K562 (cell line): ENCODE measurements around the gene ZNF865. TPM values are rescaled to one million over a fixed set of nuclear protein-coding genes. Genes with fewer than 3 reads are reported as not detected.
A peak's percentile ranks its signal among the peaks of the same experiment; 100 is the strongest.

Source experiments
- ATF2 ChIP-seq: sonication (generic); formaldehyde crosslinking; IDR thresholded peaks from 2 replicates; pipeline ENCODE4 v1.8.1; 2022; ENCODE audit warnings: missing genetic modification reagents
- DEAF1 ChIP-seq: fragments of 450-650 bp; formaldehyde crosslinking; IDR thresholded peaks from 2 replicates; pipeline ENCODE4 v1.4.0; 2020; ENCODE audit warnings: mild to moderate bottlenecking, moderate library complexity
- E2F3 ChIP-seq: fragments of 250-450 bp; sonication (Bioruptor Pico); IDR thresholded peaks from 2 replicates; pipeline ENCODE4 v1.4.0; 2020; ENCODE audit warnings: mild to moderate bottlenecking
- E2F5 ChIP-seq: sonication (generic); formaldehyde crosslinking; IDR thresholded peaks from 2 replicates; pipeline ENCODE4 v1.8.0; 2022; ENCODE audit warnings: mild to moderate bottlenecking, missing genetic modification reagents
- ESRRA ChIP-seq: fragments of 450-650 bp; IDR thresholded peaks from 2 replicates; pipeline ENCODE4 v1.6.1; 2014; ENCODE audit warnings: low read depth, mild to moderate bottlenecking, moderate library complexity, borderline replicate concordance
- ID3 ChIP-seq, 2 experiments: fragments of 250-450 bp in 1 of 2; fragments of 450-650 bp in 1 of 2; sonication (Bioruptor Pico) in 1 of 2; IDR thresholded peaks; 2 replicates each; pipeline versions ENCODE4 v1.6.1 to v1.8.0; 2016 to 2021; ENCODE audit warnings: mild to moderate bottlenecking in 2 of 2, moderate library complexity in 2 of 2, missing compliant biosample characterization in 1 of 2, missing genetic modification characterization in 1 of 2
- JUND ChIP-seq, 2 experiments: IDR thresholded peaks; 2 replicates in 1 of 2; 3 replicates in 1 of 2; pipeline ENCODE4 v1.6.1; 2011; ENCODE audit warnings: borderline replicate concordance in 2 of 2, low read depth in 2 of 2, low read length in 2 of 2, improper control_type of control experiment in 1 of 2, missing biosample characterization in 1 of 2, missing genetic modification characterization in 1 of 2, missing genetic modification reagents in 1 of 2
- KDM2B ChIP-seq: fragments of 250-450 bp; sonication (Bioruptor Pico); IDR thresholded peaks from 2 replicates; pipeline ENCODE4 v1.8.0; 2021; ENCODE audit warnings: mild to moderate bottlenecking, moderate library complexity
- KLF13 ChIP-seq: fragments of 450-650 bp; IDR thresholded peaks from 2 replicates; pipeline ENCODE4 v1.6.1; 2016; ENCODE audit warnings: missing genetic modification characterization, low read depth, mild to moderate bottlenecking, missing compliant biosample characterization, moderate library complexity, borderline replicate concordance
- MBD1 ChIP-seq: fragments of 250-450 bp; sonication (Bioruptor Pico); IDR thresholded peaks from 2 replicates; pipeline ENCODE4 v1.8.0; 2022; ENCODE audit warnings: inconsistent platforms
- NBN ChIP-seq: fragments of 450-650 bp; IDR thresholded peaks from 2 replicates; pipeline ENCODE4 v1.6.1; 2016; ENCODE audit warnings: low read depth, mild to moderate bottlenecking
- PRDM10 ChIP-seq: fragments of 450-650 bp; IDR thresholded peaks from 2 replicates; pipeline ENCODE4 v1.6.1; 2018; ENCODE audit not compliant: partially characterized antibody
- RB1 ChIP-seq: fragments of 450-650 bp; IDR thresholded peaks from 2 replicates; pipeline ENCODE4 v1.6.1; 2017; ENCODE audit warnings: low read depth, mild to moderate bottlenecking
- SMAD2 ChIP-seq: fragments of 150-350 bp; IDR thresholded peaks from 2 replicates; pipeline ENCODE4 v1.6.1; 2014; ENCODE audit warnings: low read depth, mild to moderate bottlenecking, low read length
- TOE1 ChIP-seq, 2 experiments: fragments of 450-650 bp in 1 of 2; sonication (generic) in 1 of 2; formaldehyde crosslinking in 1 of 2; IDR thresholded peaks; 2 replicates each; pipeline versions ENCODE4 v1.7.1 to v1.8.0; 2016 to 2022; ENCODE audit warnings: borderline replicate concordance in 2 of 2, mild to moderate bottlenecking in 2 of 2, antibody characterized with exemption in 1 of 2, inconsistent platforms in 1 of 2, low read depth in 1 of 2, missing genetic modification reagents in 1 of 2, moderate library complexity in 1 of 2
- ZNF3 ChIP-seq: fragments of 250-450 bp; sonication (Bioruptor Pico); IDR thresholded peaks from 2 replicates; pipeline ENCODE4 v1.5.0; 2021; ENCODE audit warnings: mild to moderate bottlenecking, moderate library complexity
- polyA plus RNA-seq, 8 experiments: library from polyadenylated mRNA; depleted of rRNA in 4 of 8; stranded (reverse) in 5 of 8; unstranded in 3 of 8; fragments of >200 nt; fragmentation: Nextera tagmentation in 2 of 8; fragmentation: Illumina TruSeq in 1 of 8; extraction: Ambion mirVana in 2 of 8; extraction: Trizol in 1 of 8; gene quantifications; 2 replicates each; pipeline versions ENCODE4 v1.2.1 to v1.2.3, GENCODE V29; 2011 to 2014; ENCODE audit warnings: inconsistent platforms in 1 of 8, missing spikeins in 1 of 8
- total RNA-seq, 7 experiments: library from RNA; depleted of rRNA in 6 of 7; stranded (reverse); fragments of >200 nt in 6 of 7; fragmentation: Illumina TruSeq in 2 of 7; extraction: Trizol in 2 of 7; gene quantifications; 2 replicates each; pipeline versions ENCODE4 v1.2.1 to v1.2.3, GENCODE V29; 2011 to 2021; ENCODE audit warnings: low replicate concordance in 1 of 7

Gene ZNF865
- total and polyA plus RNA-seq, 9 of the 15 experiments (the other 6 are each of a cell fraction or from before 2014, with no cell fraction given): 0.40 to 18.8 (median 1.6) TPM; not detected in 2

- TF ChIP-seq PRDM10 (peak; percentile 81), SMAD2 (no peak), MBD1 (no peak), ATF2 (CRISPR knock-in tag) (no peak), DEAF1 (no peak), KLF13 (tag) (no peak), ZNF3 (CRISPR knock-in tag) (no peak), NBN (0 out of 2 replicates have a peak, but pooled peaks have one; percentile 35), ESRRA (peak; percentile 32; the same call in 1 of the 2 replicates), E2F5 (CRISPR knock-in tag) (no peak), RB1 (peak; percentile 78; the same call in 1 of the 2 replicates), TOE1 (IDR thresholded peaks at IDR 0.05; ENCODE audit: borderline replicate concordance) (no peak; the same call in 1 of the 2 replicates), TOE1 (CRISPR knock-in tag; IDR thresholded peaks at IDR 0.05; ENCODE audit: borderline replicate concordance, low read depth) (no peak), KDM2B (CRISPR knock-in tag) (no peak), E2F3 (CRISPR knock-in tag) (no peak), JUND (IDR thresholded peaks at IDR 0.05; ENCODE audit: borderline replicate concordance, low read depth, low read length) (peak; percentile 27), JUND (tag; IDR thresholded peaks at IDR 0.05; ENCODE audit: borderline replicate concordance, low read depth, low read length) (no peak; the same call in 2 of the 3 replicates), ID3 (CRISPR knock-in tag; IDR thresholded peaks at IDR 0.05) (no peak), ID3 (tag; IDR thresholded peaks at IDR 0.05) (no peak)
These were observed 6.0 kb upstream of the ZNF865 start, which contains the start of gene FIZ1 (continued) for GRCh38 chr19:55599468-55599841.
